GM19351 (cell line): ENCODE measurements around the gene PCP4.

Experiments
- ATAC-seq: cut with Tn5 transposase; IDR thresholded peaks from one replicate; pipeline ENCODE4 v1.9.1; 2021; ENCODE audit warnings: mild to moderate bottlenecking, moderate library complexity; ENCODE audit not compliant: unreplicated experiment

Gene PCP4

GRCh38 chr21:39969691-39970364 lies 102.6 kb downstream of the PCP4 start:
- no peak for ATAC-seq

GRCh38 chr21:39971956-39972355 lies 104.7 kb downstream of the PCP4 start:
- ATAC-seq = no peak

GRCh38 chr21:39972471-39972870 lies 105.2 kb downstream of the PCP4 start:
- no peak for ATAC-seq

- ATAC-seq = no peak
These were observed 105.9 kb downstream of the PCP4 start for GRCh38 chr21:39972976-39973770.

GRCh38 chr21:39976800-39977199 lies 109.6 kb downstream of the PCP4 start:
- ATAC-seq = no peak
